Measurements from ENCODE around the gene HIPK2.

GRCh38 chr7:139676390-139676789, 101.4 kb downstream of the HIPK2 start:
- TF ChIP-seq CTCF (optimal IDR thresholded peaks at IDR 0.05 in 1 of 3, IDR thresholded peaks at IDR 0.05 in 1 of 3, conservative IDR thresholded peaks at IDR 0.05 in 1 of 3; ENCODE audit: extremely low read depth in 1 of 3, insufficient read depth in 2 of 3, low read length in 3 of 3) (no peak), EZH2 (IDR thresholded peaks at IDR 0.05; ENCODE audit: low read length) (no peak)
